HG03521 (cell line): Measurements from ENCODE around the gene ATP6V0A4.
"Not testable (repeated sequence)": the region's sequence is repeated elsewhere in the genome, so short reads cannot be mapped to it uniquely, and the experiment has no call there.

ENCODE experiments used
- ATAC-seq: cut with Tn5 transposase; IDR thresholded peaks from one replicate; pipeline ENCODE4 v1.9.1; 2021; ENCODE audit warnings: mild to moderate bottlenecking, moderate library complexity; ENCODE audit not compliant: unreplicated experiment

Gene ATP6V0A4

GRCh38 chr7:138752518-138753149 lies 45.4 kb downstream of the ATP6V0A4 start:
- ATAC-seq: peak; percentile 80

GRCh38 chr7:138750901-138751464 lies 47.0 kb downstream of the ATP6V0A4 start:
- ATAC-seq: no peak

GRCh38 chr7:138750473-138750872 lies 47.5 kb downstream of the ATP6V0A4 start:
- ATAC-seq: no peak

- no peak for ATAC-seq
Observed at GRCh38 chr7:138749960-138750359, 48.0 kb downstream of the ATP6V0A4 start.

GRCh38 chr7:138748666-138749065 lies 49.3 kb downstream of the ATP6V0A4 start:
- no peak for ATAC-seq

GRCh38 chr7:138746073-138746472 lies 51.9 kb downstream of the ATP6V0A4 start:
- no peak for ATAC-seq

GRCh38 chr7:138745189-138745588 lies 52.8 kb downstream of the ATP6V0A4 start:
- no peak for ATAC-seq

- ATAC-seq: no peak
Observed at GRCh38 chr7:138741453-138741735, 56.6 kb downstream of the ATP6V0A4 start.

GRCh38 chr7:138739859-138740258 lies 58.1 kb downstream of the ATP6V0A4 start:
- ATAC-seq: no peak

GRCh38 chr7:138738551-138739335 lies 59.3 kb downstream of the ATP6V0A4 start:
- ATAC-seq: peak; percentile 87

GRCh38 chr7:138738114-138738513 lies 59.9 kb downstream of the ATP6V0A4 start:
- no peak for ATAC-seq

- ATAC-seq: no peak
Observed at GRCh38 chr7:138735399-138735798, 62.6 kb downstream of the ATP6V0A4 start.

- not testable (repeated sequence) for ATAC-seq
Observed at GRCh38 chr7:138731733-138732132, 66.3 kb downstream of the ATP6V0A4 start.

GRCh38 chr7:138729444-138729843 lies 68.6 kb downstream of the ATP6V0A4 start:
- ATAC-seq: no peak

- ATAC-seq: no peak
Observed at GRCh38 chr7:138727336-138728099, 70.5 kb downstream of the ATP6V0A4 start.

- no peak for ATAC-seq
Observed at GRCh38 chr7:138726288-138726687, 71.7 kb downstream of the ATP6V0A4 start.

- no peak for ATAC-seq
Observed at GRCh38 chr7:138720286-138720685, 77.7 kb downstream of the ATP6V0A4 start.

- ATAC-seq: no peak
Observed at GRCh38 chr7:138716889-138717288, 81.1 kb downstream of the ATP6V0A4 start.

- ATAC-seq: no peak
Observed at GRCh38 chr7:138713191-138713590, 84.8 kb downstream of the ATP6V0A4 start.

- ATAC-seq: no peak
Observed at GRCh38 chr7:138712652-138713051, 85.3 kb downstream of the ATP6V0A4 start.

GRCh38 chr7:138710536-138711385 lies 87.2 kb downstream of the ATP6V0A4 start:
- ATAC-seq: no peak
